ENCODE results near the gene OTOGL. TPM values are rescaled to one million over a fixed set of nuclear protein-coding genes. Genes with fewer than 3 reads are reported as not detected.

Gene OTOGL, protein sequence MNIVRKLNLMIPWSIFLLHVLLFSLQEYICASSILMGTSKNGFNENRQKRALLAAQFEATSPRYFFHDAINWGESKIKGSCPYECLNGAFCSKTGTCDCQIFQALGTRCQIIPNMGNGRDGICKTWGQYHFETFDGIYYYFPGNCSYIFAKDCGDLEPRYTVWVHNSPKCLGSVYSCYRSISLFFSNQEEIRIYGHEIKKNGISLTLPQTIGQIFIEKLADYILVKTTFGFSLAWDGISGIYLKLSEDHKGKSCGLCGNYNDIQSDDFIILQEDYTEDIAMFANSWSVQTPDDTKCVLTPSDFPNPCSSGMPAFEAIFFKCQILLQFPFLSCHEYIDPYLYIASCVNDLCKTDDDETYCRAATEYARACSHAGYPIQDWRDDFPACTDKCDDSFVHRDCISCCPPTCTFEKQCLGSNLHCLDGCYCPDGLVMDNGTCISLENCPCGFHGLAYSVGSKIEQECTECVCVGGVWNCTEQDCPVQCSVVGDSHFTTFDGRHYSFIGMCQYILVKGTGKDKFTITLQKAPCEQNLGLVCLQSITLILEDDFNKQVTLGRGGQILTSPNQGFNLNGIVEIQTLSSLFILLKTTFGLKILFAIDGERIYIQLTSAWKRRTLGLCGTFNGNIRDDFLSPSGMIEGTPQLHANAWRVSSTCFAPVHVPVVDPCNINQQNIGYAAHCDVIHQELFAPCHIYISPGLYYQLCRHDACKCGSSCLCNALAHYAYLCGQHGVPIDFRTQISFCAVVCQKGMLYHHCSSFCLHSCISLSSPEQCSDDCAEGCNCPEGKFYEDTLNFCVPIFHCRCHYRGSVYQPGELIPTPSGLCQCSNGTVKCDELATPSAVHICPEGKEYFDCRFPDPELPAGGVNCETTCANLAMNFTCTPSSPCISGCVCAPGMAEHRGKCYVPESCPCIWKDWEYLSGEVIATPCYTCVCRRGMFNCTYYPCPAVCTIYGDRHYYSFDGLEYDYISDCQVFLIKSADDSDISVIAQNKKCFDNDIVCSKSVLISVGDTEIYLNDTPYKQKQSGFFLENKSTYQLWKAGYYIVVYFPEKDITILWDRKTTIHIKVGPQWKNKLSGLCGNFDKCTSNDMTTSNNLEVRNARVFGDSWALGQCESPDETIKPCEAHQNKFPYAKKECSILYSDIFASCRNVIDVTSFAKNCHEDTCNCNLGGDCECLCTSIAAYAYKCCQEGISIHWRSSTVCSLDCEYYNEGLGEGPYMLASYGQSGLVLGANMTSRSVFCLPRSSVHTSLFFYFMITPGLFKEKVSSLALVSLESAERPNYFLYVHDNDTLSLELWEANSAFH (N-terminal part only)
- 0.02 TPM in 1 of 5 replicates, not detected in the others for total RNA-seq (2022; extraction: Qiagen RNA extraction)

DNA sequence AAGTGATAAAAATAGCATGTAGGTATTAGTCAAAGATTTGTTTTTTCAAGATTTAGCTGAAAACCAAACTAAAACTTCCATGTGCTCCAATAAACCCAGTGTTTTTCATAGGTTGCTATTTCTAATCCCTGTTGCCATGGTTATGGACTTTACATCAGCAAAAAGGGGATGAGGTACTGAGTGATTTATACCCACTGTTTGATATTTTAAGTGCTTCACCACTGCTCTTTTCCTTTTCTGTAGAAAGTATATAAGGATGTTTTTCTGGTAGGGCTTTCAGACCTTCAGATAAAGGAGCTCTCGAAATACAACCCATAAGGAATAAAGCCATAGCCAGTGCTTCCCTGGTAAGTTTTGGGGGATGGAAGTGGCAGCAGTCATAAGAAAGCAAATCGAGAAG, at the start of gene OTOGL:
TSS of gene OTOGL (plus strand) at position 279 of the 400 bp plus-strand sequence. CDS start 109,895 bp downstream, outside the sequence.

Other genes starting within 250 kb of the OTOGL start
- gene PPP1R12A, start 164.4 kb upstream of the OTOGL start, total RNA-seq (2022; extraction: Qiagen RNA extraction), result 16.3 to 34.3 TPM (median 25.7 TPM) in 5 replicates

Measured in A549 treated with CORT108297 at 1 μM for 4 hours (cell line).